LNCaP clone FGC (cell line): Measurements from ENCODE around the gene DISP3.

Source experiments
- DNase-seq: peaks from one replicate; pipeline ENCODE4 v3.0.0-alpha.2; 2011; ENCODE audit warnings: low read depth
- H3K4me3 ChIP-seq: 2 replicates; pipeline ENCODE4 v1.5.1; 2011; ENCODE audit warnings: mild to moderate bottlenecking, low read depth, low read length, control low read depth
- CTCF ChIP-seq: IDR thresholded peaks from 2 replicates; pipeline ENCODE4 v1.5.1; 2012; ENCODE audit warnings: mild to moderate bottlenecking; ENCODE audit not compliant: control insufficient read depth, insufficient read depth; ENCODE audit errors: extremely low read depth

DISP3 gene

GRCh38 chr1:11505591-11506538 is 26.9 kb downstream of the DISP3 start:
- no peak overlapping the region for H3K4me3 ChIP-seq
- no peak for TF ChIP-seq CTCF
- no peak for DNase-seq

GRCh38 chr1:11507309-11507708 is 28.4 kb downstream of the DISP3 start:
- no peak for TF ChIP-seq CTCF
- no peak for DNase-seq
- H3K4me3 ChIP-seq = no peak overlapping the region

- no peak for TF ChIP-seq CTCF
- DNase-seq = no peak
- H3K4me3 ChIP-seq = no peak overlapping the region
Observed at GRCh38 chr1:11513681-11514080, 34.7 kb downstream of the DISP3 start.

GRCh38 chr1:11514366-11514765 is 35.4 kb downstream of the DISP3 start:
- no peak for DNase-seq
- TF ChIP-seq CTCF = no peak
- H3K4me3 ChIP-seq = no peak overlapping the region

- H3K4me3 ChIP-seq = no peak overlapping the region
- TF ChIP-seq CTCF = no peak
- no peak for DNase-seq
Observed at GRCh38 chr1:11515368-11516300, 36.7 kb downstream of the DISP3 start.

GRCh38 chr1:11516961-11517635 is 38.1 kb downstream of the DISP3 start:
- TF ChIP-seq CTCF = no peak
- no peak overlapping the region for H3K4me3 ChIP-seq
- no peak for DNase-seq
